Measurements from ENCODE around the gene PLAAT4.
"Not testable (repeated sequence)": the region's sequence is repeated elsewhere in the genome, so short reads cannot be mapped to it uniquely, and the experiment has no call there.

PLAAT4 gene

GRCh38 chr11:63547061-63547460, 10.5 kb downstream of the PLAAT4 start:
- no peak for DNase-seq

GRCh38 chr11:63548178-63548577, 11.6 kb downstream of the PLAAT4 start:
- DNase-seq: no peak

GRCh38 chr11:63549411-63549810, 12.8 kb downstream of the PLAAT4 start:
- no peak for DNase-seq

GRCh38 chr11:63550156-63550700, 13.6 kb downstream of the PLAAT4 start:
- DNase-seq: not testable (repeated sequence)

GRCh38 chr11:63551091-63551888, 14.7 kb downstream of the PLAAT4 start:
- peak; percentile 58 to 60 for DNase-seq

- DNase-seq: peak in 1 of 2 donors; percentile 45
Measured at GRCh38 chr11:63551889-63552266, 15.3 kb downstream of the PLAAT4 start.

- DNase-seq: no peak
Measured at GRCh38 chr11:63552921-63553320, 16.3 kb downstream of the PLAAT4 start.

- peak; percentile 56 to 73 for DNase-seq
Measured at GRCh38 chr11:63553759-63554158, 17.2 kb downstream of the PLAAT4 start.

- DNase-seq: no peak
Measured at GRCh38 chr11:63554877-63555223, 18.2 kb downstream of the PLAAT4 start.

- DNase-seq: no peak
Measured at GRCh38 chr11:63556404-63557013, 19.9 kb downstream of the PLAAT4 start.

GRCh38 chr11:63557570-63557969, 21.0 kb downstream of the PLAAT4 start:
- DNase-seq: no peak

GRCh38 chr11:63558459-63559157, 22.0 kb downstream of the PLAAT4 start:
- DNase-seq: no peak

GRCh38 chr11:63560506-63561180, 24.0 kb downstream of the PLAAT4 start:
- DNase-seq: peak; percentile 45 to 48

- DNase-seq: no peak
Measured at GRCh38 chr11:63563201-63564055, 26.8 kb downstream of the PLAAT4 start, which contains the start of gene PLAAT2. Gene PLAAT2 (minus strand): TSS chr11:63563379. CDS start chr11:63563324, 55 bp downstream.

GRCh38 chr11:63564056-63564774, 27.6 kb downstream of the PLAAT4 start:
- DNase-seq: peak in 1 of 2 donors; percentile 49

- no peak for DNase-seq
Measured at GRCh38 chr11:63564784-63565350, 28.3 kb downstream of the PLAAT4 start.

GRCh38 chr11:63567044-63567840, 30.6 kb downstream of the PLAAT4 start:
- DNase-seq: peak; percentile 93 to 94

- DNase-seq: no peak
Measured at GRCh38 chr11:63569570-63569969, 33.0 kb downstream of the PLAAT4 start.

- DNase-seq: no peak
Measured at GRCh38 chr11:63572026-63572688, 35.5 kb downstream of the PLAAT4 start.
